ENCODE data around the gene PCNX2. TPM values are rescaled to one million over a fixed set of nuclear protein-coding genes. Genes with fewer than 3 reads are reported as not detected.

Gene PCNX2
- total and polyA plus RNA-seq, 2 experiments from 2014 or later: 5.0 to 13.7 TPM

GRCh38 chr1:233024199-233024598 is 271.3 kb downstream of the PCNX2 start:
- Histone ChIP-seq H3F3A (ENCODE audit: insufficient read depth) (no peaks in the 10 kb centered on the region), H3K4me1 (ENCODE audit: insufficient read depth) (no peaks in the 10 kb centered on the region), H2AFZ (no peak overlapping the region), H3K27ac (no peak overlapping the region), H3K27me3 (replicated peaks; ENCODE audit: insufficient read depth) (no peaks in the 10 kb centered on the region), H3K4me3 (no peak overlapping the region), H3K4me2 (ENCODE audit: unreplicated experiment) (no peak overlapping the region), H4K20me1 (ENCODE audit: insufficient read depth) (no peaks in the 10 kb centered on the region), H3K9ac (no peak overlapping the region), H3K9me3 (ENCODE audit: low read depth) (no peaks in the 10 kb centered on the region), H3K36me3 (ENCODE audit: low read depth) (no peaks in the 10 kb centered on the region), H3K79me2 (ENCODE audit: insufficient read depth) (no peaks in the 10 kb centered on the region), H3K9me2 (ENCODE audit: insufficient read depth) (no peaks in the 10 kb centered on the region)
- in situ Hi-C loops (cut with MboI): no loop called here
- 89 to 95% methylated on average over 9 of the region's 9 CpGs for WGBS, 2 experiments (ENCODE audit: low coverage in 1 of 2, low lambda C conversion rate in 2 of 2, missing lambda C conversion rate in 2 of 2)
- TF ChIP-seq EZH2 (IDR thresholded peaks at IDR 0.05; ENCODE audit: insufficient read depth, poor library complexity, severe bottlenecking) (no peak), EZH2phosphoT487 (IDR thresholded peaks at IDR 0.05; ENCODE audit: insufficient read depth, low read depth) (no peak)
- no peak for DNase-seq

GRCh38 chr1:233022246-233022645 is 273.3 kb downstream of the PCNX2 start:
- Histone ChIP-seq H3K4me3 (no peak overlapping the region), H3K9me2 (ENCODE audit: insufficient read depth) (no peaks in the 10 kb centered on the region), H4K20me1 (ENCODE audit: insufficient read depth) (no peaks in the 10 kb centered on the region), H3K79me2 (ENCODE audit: insufficient read depth) (no peaks in the 10 kb centered on the region), H3K27me3 (replicated peaks; ENCODE audit: insufficient read depth) (no peaks in the 10 kb centered on the region), H3F3A (ENCODE audit: insufficient read depth) (no peaks in the 10 kb centered on the region), H3K4me2 (ENCODE audit: unreplicated experiment) (no peak overlapping the region), H3K4me1 (ENCODE audit: insufficient read depth) (no peaks in the 10 kb centered on the region), H3K36me3 (ENCODE audit: low read depth) (no peaks in the 10 kb centered on the region), H3K27ac (no peak overlapping the region), H3K9ac (no peak overlapping the region), H3K9me3 (ENCODE audit: low read depth) (no peaks in the 10 kb centered on the region), H2AFZ (no peak overlapping the region)
- in situ Hi-C loops (cut with MboI): no loop called here
- 82 to 83% methylated on average over 2 of the region's 2 CpGs for WGBS, 2 experiments (ENCODE audit: low coverage in 1 of 2, low lambda C conversion rate in 2 of 2, missing lambda C conversion rate in 2 of 2)
- no peak for TF ChIP-seq EZH2 (IDR thresholded peaks at IDR 0.05; ENCODE audit: insufficient read depth, poor library complexity, severe bottlenecking)
- TF ChIP-seq EZH2phosphoT487 (IDR thresholded peaks at IDR 0.05; ENCODE audit: insufficient read depth, low read depth): no peak
- no peak for DNase-seq

GRCh38 chr1:233020426-233020825 is 275.1 kb downstream of the PCNX2 start:
- no peak overlapping the region for H3K9ac ChIP-seq
- no peaks in the 10 kb centered on the region for H3F3A ChIP-seq (ENCODE audit: insufficient read depth)
- no peak for DNase-seq
- no peak for TF ChIP-seq EZH2phosphoT487 (IDR thresholded peaks at IDR 0.05; ENCODE audit: insufficient read depth, low read depth)
- no peak for TF ChIP-seq EZH2 (IDR thresholded peaks at IDR 0.05; ENCODE audit: insufficient read depth, poor library complexity, severe bottlenecking)
- H3K9me3 ChIP-seq (ENCODE audit: low read depth): no peaks in the 10 kb centered on the region
- no peaks in the 10 kb centered on the region for H3K4me1 ChIP-seq (ENCODE audit: insufficient read depth)
- H4K20me1 ChIP-seq (ENCODE audit: insufficient read depth): no peaks in the 10 kb centered on the region
- no peaks in the 10 kb centered on the region for H3K27me3 ChIP-seq (replicated peaks; ENCODE audit: insufficient read depth)
- no peaks in the 10 kb centered on the region for H3K9me2 ChIP-seq (ENCODE audit: insufficient read depth)
- no peak overlapping the region for H2AFZ ChIP-seq
- no peak overlapping the region for H3K4me3 ChIP-seq
- H3K79me2 ChIP-seq (ENCODE audit: insufficient read depth): no peaks in the 10 kb centered on the region
- H3K4me2 ChIP-seq (ENCODE audit: unreplicated experiment): no peak overlapping the region
- 89 to 93% methylated on average over 8 of the region's 8 CpGs for WGBS, 2 experiments (ENCODE audit: low coverage in 1 of 2, low lambda C conversion rate in 2 of 2, missing lambda C conversion rate in 2 of 2)
- in situ Hi-C loops (cut with MboI): no loop called here
- no peak overlapping the region for H3K27ac ChIP-seq
- H3K36me3 ChIP-seq (ENCODE audit: low read depth): no peaks in the 10 kb centered on the region

GRCh38 chr1:233019778-233020325 is 275.7 kb downstream of the PCNX2 start:
- H3K9me2 ChIP-seq (ENCODE audit: insufficient read depth): no peaks in the 10 kb centered on the region
- H3K9ac ChIP-seq: no peak overlapping the region
- H3K27ac ChIP-seq: no peak overlapping the region
- no peak overlapping the region for H3K4me2 ChIP-seq (ENCODE audit: unreplicated experiment)
- in situ Hi-C loops (cut with MboI): no loop called here
- H2AFZ ChIP-seq: no peak overlapping the region
- no peak for DNase-seq
- no peaks in the 10 kb centered on the region for H3K36me3 ChIP-seq (ENCODE audit: low read depth)
- H4K20me1 ChIP-seq (ENCODE audit: insufficient read depth): no peaks in the 10 kb centered on the region
- no peaks in the 10 kb centered on the region for H3K9me3 ChIP-seq (ENCODE audit: low read depth)
- H3K27me3 ChIP-seq (replicated peaks; ENCODE audit: insufficient read depth): no peaks in the 10 kb centered on the region
- H3K4me1 ChIP-seq (ENCODE audit: insufficient read depth): no peaks in the 10 kb centered on the region
- 84 to 85% methylated on average over 12 of the region's 12 CpGs for WGBS, 2 experiments (ENCODE audit: low coverage in 1 of 2, low lambda C conversion rate in 2 of 2, missing lambda C conversion rate in 2 of 2)
- TF ChIP-seq EZH2 (IDR thresholded peaks at IDR 0.05; ENCODE audit: insufficient read depth, poor library complexity, severe bottlenecking) (no peak), EZH2phosphoT487 (IDR thresholded peaks at IDR 0.05; ENCODE audit: insufficient read depth, low read depth) (no peak)
- H3F3A ChIP-seq (ENCODE audit: insufficient read depth): no peaks in the 10 kb centered on the region
- no peaks in the 10 kb centered on the region for H3K79me2 ChIP-seq (ENCODE audit: insufficient read depth)
- H3K4me3 ChIP-seq: no peak overlapping the region

GRCh38 chr1:233019083-233019482 is 276.4 kb downstream of the PCNX2 start:
- Histone ChIP-seq H3K27me3 (replicated peaks; ENCODE audit: insufficient read depth) (no peaks in the 10 kb centered on the region), H3K9me2 (ENCODE audit: insufficient read depth) (no peaks in the 10 kb centered on the region), H3K79me2 (ENCODE audit: insufficient read depth) (no peaks in the 10 kb centered on the region), H3K4me2 (ENCODE audit: unreplicated experiment) (no peak overlapping the region), H2AFZ (no peak overlapping the region), H3F3A (ENCODE audit: insufficient read depth) (no peaks in the 10 kb centered on the region), H3K4me3 (no peak overlapping the region), H3K9ac (no peak overlapping the region), H4K20me1 (ENCODE audit: insufficient read depth) (no peaks in the 10 kb centered on the region), H3K36me3 (ENCODE audit: low read depth) (no peaks in the 10 kb centered on the region), H3K9me3 (ENCODE audit: low read depth) (no peaks in the 10 kb centered on the region), H3K27ac (no peak overlapping the region), H3K4me1 (ENCODE audit: insufficient read depth) (no peaks in the 10 kb centered on the region)
- 96 to 97% methylated on average over 3 of the region's 3 CpGs for WGBS, 2 experiments (ENCODE audit: low coverage in 1 of 2, low lambda C conversion rate in 2 of 2, missing lambda C conversion rate in 2 of 2)
- DNase-seq: no peak
- in situ Hi-C loops (cut with MboI): no loop called here
- TF ChIP-seq EZH2 (IDR thresholded peaks at IDR 0.05; ENCODE audit: insufficient read depth, poor library complexity, severe bottlenecking) (no peak), EZH2phosphoT487 (IDR thresholded peaks at IDR 0.05; ENCODE audit: insufficient read depth, low read depth) (no peak)

Data from GM23248 (cell line).